ENCODE data around the gene PTPRR.

PTPRR gene

DNA sequence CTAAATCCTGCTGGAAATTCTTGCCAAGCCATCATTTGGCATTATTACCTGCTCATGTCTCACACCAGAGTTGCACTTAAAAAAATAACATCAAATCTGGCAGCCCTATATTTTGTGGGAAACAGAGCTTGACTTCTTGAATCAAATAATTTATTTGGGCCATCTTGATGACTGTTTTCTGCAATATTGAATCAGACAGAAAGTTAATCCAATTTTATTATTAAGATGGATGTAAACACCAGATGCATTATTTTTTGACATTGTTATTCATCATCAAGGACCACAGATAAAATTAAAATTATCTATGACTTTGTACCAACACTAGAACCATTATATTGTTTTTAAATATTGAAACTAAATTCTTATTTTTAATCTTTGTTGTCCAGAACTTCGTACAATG, 132.9 kb downstream of the PTPRR start:
- DNase-seq (ENCODE audit: extremely low read depth, low read depth), result no peak
- TF ChIP-seq, protein P1, sequence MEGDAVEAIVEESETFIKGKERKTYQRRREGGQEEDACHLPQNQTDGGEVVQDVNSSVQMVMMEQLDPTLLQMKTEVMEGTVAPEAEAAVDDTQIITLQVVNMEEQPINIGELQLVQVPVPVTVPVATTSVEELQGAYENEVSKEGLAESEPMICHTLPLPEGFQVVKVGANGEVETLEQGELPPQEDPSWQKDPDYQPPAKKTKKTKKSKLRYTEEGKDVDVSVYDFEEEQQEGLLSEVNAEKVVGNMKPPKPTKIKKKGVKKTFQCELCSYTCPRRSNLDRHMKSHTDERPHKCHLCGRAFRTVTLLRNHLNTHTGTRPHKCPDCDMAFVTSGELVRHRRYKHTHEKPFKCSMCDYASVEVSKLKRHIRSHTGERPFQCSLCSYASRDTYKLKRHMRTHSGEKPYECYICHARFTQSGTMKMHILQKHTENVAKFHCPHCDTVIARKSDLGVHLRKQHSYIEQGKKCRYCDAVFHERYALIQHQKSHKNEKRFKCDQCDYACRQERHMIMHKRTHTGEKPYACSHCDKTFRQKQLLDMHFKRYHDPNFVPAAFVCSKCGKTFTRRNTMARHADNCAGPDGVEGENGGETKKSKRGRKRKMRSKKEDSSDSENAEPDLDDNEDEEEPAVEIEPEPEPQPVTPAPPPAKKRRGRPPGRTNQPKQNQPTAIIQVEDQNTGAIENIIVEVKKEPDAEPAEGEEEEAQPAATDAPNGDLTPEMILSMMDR (IDR thresholded peaks at IDR 0.05; ENCODE audit: low read depth, low read length, missing control alignments), result no peak

DNA sequence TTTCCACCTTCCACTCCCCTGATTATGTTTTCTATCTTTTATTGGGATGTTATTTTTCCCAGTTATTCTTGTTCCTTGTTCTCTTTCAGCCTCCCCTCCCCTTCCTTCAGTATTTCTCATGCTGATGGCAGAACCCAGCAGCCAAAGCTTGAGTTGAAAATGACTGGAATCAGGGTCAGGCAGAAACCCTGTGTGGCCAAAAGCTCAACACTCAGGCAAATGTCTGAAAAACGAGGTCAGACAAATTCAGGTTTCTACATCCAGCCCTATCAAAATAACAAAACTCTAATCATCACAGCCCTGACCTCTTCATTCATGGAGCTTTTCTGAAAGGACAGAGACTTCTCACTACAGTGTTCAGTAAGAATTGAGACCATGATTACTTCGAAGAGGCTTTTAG, 134.6 kb downstream of the PTPRR start:
- H3K4me3 ChIP-seq (replicated peaks; ENCODE audit: low read depth, low read length), result no peak overlapping the region
- no peak for DNase-seq (ENCODE audit: extremely low read depth, low read depth)
- TF ChIP-seq, protein P1 (IDR thresholded peaks at IDR 0.05; ENCODE audit: low read depth, low read length, missing control alignments), result no peak

More for the DNA sequence above, 132.9 kb downstream of the PTPRR start:
- H3K4me3 ChIP-seq (replicated peaks; ENCODE audit: low read depth, low read length), result no peak overlapping the region

DNA sequence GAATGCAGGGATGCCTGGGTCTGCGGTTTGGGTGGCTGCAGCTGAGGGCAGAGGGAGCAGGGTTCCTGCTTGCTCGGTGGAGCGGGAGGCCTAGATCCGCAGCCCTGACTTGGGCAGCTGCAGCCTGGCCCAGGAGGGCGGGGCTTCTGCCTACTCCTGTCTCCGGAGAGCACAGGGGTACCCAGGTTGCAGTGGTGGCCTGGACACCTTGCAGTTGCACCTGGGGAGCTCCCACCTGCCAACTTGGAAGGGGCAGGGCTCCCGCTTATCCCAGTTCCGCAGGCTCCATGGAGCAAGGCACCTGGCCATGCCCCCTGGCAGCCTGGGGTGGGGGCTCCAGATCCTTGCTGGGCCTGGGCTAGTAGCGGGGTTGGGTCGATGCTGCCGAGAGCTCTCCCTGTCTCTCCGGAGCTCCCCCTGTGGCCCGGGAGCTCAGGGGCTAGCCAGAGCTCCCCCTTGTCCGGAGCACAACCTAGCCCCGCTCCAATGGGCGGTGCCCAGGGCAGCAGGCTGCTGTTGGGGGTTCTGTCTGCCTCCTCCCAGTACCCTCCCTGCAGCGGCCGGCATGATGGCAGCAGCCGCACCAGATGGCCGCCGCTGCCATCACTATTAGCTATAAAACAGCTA, 136.4 kb downstream of the PTPRR start:
- H3K4me3 ChIP-seq (replicated peaks; ENCODE audit: low read depth, low read length), result no peak overlapping the region
- DNase-seq (ENCODE audit: extremely low read depth, low read depth), result no peak
- TF ChIP-seq, protein P1 (IDR thresholded peaks at IDR 0.05; ENCODE audit: low read depth, low read length, missing control alignments), result no peak

DNA sequence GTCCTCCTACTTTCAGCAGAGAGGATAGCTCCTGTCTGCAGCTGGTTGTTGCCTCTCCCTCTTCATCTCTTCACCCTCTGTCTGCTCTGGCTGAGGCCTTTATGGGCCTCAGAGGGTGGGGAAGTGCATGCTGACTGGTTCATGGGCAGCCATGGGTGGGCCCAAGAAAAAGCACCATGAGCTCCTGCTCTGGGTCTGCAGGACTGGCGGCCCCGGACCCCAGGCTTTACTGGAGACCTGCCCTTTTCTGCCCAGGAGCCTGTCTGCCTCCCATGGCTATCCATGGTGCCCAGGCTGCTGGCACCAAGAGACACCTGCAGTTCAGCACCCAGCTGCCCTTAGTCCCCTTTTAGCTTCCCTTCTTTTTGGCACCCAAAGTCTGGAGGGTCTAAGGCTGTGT, 137.1 kb downstream of the PTPRR start:
- no peak overlapping the region for H3K4me3 ChIP-seq (replicated peaks; ENCODE audit: low read depth, low read length)
- TF ChIP-seq, protein P1 (IDR thresholded peaks at IDR 0.05; ENCODE audit: low read depth, low read length, missing control alignments), result no peak

DNA sequence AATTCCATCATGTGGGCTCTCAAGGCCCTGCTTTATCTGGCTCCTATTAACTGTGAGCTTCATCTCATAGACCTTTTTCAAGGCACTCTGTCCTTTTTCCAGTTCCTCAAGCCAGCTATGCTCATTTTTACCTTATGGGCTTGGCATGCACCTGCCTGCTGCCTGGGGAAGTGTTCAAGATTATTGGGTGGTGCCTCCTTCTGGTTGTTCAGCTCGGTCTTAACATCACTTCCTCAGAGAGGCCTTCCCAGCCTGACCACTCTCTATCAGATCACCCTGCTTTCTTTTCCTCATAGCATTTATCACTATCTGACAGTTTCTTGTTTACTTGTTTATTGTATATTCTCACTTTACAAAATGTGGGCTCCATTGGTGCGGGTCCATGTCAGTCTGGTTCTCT, 141.3 kb downstream of the PTPRR start:
- H3K4me3 ChIP-seq (replicated peaks; ENCODE audit: low read depth, low read length), result no peak overlapping the region
- TF ChIP-seq, protein P1 (IDR thresholded peaks at IDR 0.05; ENCODE audit: low read depth, low read length, missing control alignments), result no peak
- DNase-seq (ENCODE audit: extremely low read depth, low read depth), result no peak

More for the DNA sequence above, 137.1 kb downstream of the PTPRR start:
- no peak for DNase-seq (ENCODE audit: extremely low read depth, low read depth)

DNA sequence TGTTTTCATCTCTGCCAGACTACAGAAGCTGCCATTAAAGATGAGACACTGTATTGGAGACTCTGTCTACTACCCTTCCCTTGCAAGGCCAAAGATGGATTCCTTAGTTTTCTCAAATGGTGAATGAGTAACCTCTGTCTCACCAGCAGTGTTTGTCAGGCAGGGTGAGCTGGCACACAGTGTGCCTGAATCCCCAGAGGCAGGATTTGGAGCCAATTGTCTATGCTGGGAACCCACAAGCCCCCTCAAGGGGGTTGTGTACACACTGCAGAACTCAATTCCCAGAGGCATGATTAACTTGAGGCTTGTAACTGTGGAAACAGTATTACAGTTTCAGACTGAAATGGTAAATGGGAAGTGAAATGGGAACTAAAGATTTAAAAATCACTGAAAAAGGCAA, 146.5 kb downstream of the PTPRR start:
- no peak overlapping the region for H3K4me3 ChIP-seq (replicated peaks; ENCODE audit: low read depth, low read length)
- DNase-seq (ENCODE audit: extremely low read depth, low read depth), result no peak
- TF ChIP-seq, protein P1 (IDR thresholded peaks at IDR 0.05; ENCODE audit: low read depth, low read length, missing control alignments), result no peak

DNA sequence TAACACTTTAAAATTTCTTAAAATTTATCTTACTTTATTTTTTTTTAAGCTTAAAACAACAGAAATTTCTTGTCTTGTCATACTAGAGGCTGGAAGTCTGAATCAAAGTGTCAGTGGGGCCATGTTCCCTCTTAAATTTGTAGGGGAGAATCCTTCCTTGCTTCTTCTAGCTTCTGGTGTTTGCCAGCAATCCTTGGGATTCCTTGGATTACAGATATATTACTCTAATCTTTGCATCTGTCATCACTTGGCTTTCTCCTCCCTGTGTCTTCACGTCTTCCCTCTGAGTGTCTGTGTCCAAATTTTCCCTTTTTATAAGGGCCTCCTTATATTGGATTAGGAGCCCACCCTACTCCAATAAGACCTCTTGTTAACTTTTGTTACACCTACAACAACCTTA, 147.7 kb downstream of the PTPRR start:
- TF ChIP-seq, protein P1 (IDR thresholded peaks at IDR 0.05; ENCODE audit: low read depth, low read length, missing control alignments), result no peak
- H3K4me3 ChIP-seq (replicated peaks; ENCODE audit: low read depth, low read length), result no peak overlapping the region
- no peak for DNase-seq (ENCODE audit: extremely low read depth, low read depth)
